ENCODE data around the gene EPHB1. TPM values are rescaled to one million over a fixed set of nuclear protein-coding genes. Genes with fewer than 3 reads are reported as not detected.
"Not testable (repeated sequence)": the region's sequence is repeated elsewhere in the genome, so short reads cannot be mapped to it uniquely, and the experiment has no call there.

Gene EPHB1
- total RNA-seq, 2 donors from 2014 or later = 0.59 to 0.62 TPM

DNA sequence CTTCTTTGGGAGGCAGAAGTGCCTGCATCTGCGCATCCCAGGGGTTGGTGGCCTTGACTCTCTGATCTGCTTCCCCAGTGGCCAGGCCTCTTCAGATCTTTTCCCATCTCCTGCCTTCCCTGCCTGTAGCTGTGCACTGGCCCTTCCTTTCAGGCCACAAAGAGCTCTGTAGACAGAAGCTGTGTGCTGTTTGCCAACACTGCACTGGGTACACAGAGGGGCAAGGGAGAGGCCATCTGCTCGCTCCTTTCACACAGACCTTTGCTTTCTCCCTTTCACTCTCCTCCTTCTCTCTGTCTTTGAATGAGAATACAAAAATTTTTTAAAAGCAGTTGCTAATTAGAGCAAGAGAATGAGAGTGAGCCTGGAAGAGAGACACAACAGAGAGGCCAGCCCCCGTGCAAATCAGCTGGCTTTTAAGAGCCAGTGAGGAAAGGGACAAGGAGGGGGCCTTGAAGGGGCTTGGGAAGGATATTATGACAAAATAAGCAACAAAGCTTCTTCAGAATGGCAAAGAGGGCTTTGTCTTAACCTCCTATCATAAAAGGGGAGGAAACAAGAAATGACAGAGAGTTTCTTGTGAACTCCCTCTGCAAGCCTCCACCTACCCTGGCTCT is 170.9 kb downstream of the EPHB1 start:
- Mint-ChIP-seq H3K27ac (no peak overlapping the region), H3K4me3 (no peak overlapping the region), H3K27me3 (peaks cover 4 to 12% of the 10 kb centered on the region in 2 donors), H3K4me1 (ENCODE audit: low read depth in 2 of 2) (no peaks in the 10 kb centered on the region), H3K9me3 (no peaks in the 10 kb centered on the region), H3K36me3 (no peaks in the 10 kb centered on the region)
- ATAC-seq (peak in 1 of 2 donors; percentile 51), DNase-seq (ENCODE audit: low spot score) (no peak)

DNA sequence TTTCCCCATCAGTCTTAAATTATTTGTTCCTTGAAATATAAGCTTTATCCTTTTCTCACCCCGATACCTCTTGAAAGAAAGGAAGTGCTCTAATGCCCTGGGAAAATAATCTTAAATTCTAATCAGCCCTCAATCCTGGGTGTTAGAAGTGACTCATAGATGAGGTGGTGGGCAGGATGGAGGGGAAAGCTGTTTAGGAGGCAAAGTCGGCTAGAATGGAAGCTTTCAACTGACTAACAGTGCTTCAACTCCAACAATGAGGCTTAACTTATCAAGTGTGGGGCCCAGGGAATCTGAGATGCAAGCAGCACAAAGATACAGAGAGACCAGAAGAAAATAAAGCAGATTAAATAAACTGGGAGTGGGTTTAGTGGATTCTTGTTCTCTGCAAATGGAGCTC is 175.8 kb downstream of the EPHB1 start:
- Mint-ChIP-seq H3K27ac (no peak overlapping the region), H3K4me3 (no peak overlapping the region), H3K9me3 (no peaks in the 10 kb centered on the region), H3K4me1 (ENCODE audit: low read depth in 2 of 2) (no peaks in the 10 kb centered on the region), H3K27me3 (peaks cover 4 to 8% of the 10 kb centered on the region in 2 donors), H3K36me3 (no peaks in the 10 kb centered on the region)
- ATAC-seq (no peak), DNase-seq (ENCODE audit: low spot score) (no peak)

GRCh38 chr3:134971306-134971705 is 176.2 kb downstream of the EPHB1 start:
- peaks cover 4 to 8% of the 10 kb centered on the region in 2 donors for H3K27me3 Mint-ChIP-seq
- DNase-seq (ENCODE audit: low spot score) (no peak), ATAC-seq (no peak)
- H3K9me3 Mint-ChIP-seq = no peaks in the 10 kb centered on the region
- no peaks in the 10 kb centered on the region for H3K36me3 Mint-ChIP-seq
- no peak overlapping the region for H3K27ac Mint-ChIP-seq
- no peaks in the 10 kb centered on the region for H3K4me1 Mint-ChIP-seq (ENCODE audit: low read depth in 2 of 2)
- H3K4me3 Mint-ChIP-seq = no peak overlapping the region

GRCh38 chr3:134971907-134972306 is 176.8 kb downstream of the EPHB1 start:
- H3K36me3 Mint-ChIP-seq; H3K27ac Mint-ChIP-seq; H3K4me1 Mint-ChIP-seq (ENCODE audit: low read depth in 2 of 2); H3K9me3 Mint-ChIP-seq; H3K27me3 Mint-ChIP-seq; ATAC-seq; H3K4me3 Mint-ChIP-seq; DNase-seq (ENCODE audit: low spot score): not testable (repeated sequence)

DNA sequence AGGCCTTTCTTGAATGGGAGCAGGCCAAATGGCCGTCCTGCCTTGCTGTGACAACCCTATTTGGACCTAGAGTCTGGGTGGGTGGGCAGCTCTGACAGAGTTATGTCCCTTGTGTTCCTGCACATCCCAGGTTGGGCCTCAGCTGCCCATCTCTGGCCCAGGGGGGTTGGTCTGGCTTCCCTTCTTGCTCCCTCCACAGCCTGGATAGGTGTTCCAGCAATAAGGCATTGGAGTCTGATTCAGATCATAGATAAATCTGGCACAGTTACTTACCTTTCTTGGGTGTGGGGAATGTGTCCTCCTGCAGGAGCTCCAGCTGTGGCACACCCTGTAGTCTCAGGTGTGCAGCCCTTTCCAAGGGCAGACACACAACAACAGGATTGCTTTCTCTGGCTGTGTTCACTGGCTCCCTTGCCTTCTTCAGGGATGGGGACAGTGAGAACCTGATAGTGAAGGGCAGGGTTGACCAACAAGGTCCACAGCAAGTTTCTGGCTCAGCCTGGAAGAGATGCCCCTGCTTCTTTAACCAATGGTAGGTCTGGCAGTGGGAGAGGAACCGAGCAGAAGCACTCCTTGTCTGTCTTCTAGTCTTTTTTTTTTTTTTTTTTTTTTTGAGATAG is 177.9 kb downstream of the EPHB1 start:
- DNase-seq (ENCODE audit: low spot score) = no peak
- H3K4me3 Mint-ChIP-seq = no peak overlapping the region
- H3K4me1 Mint-ChIP-seq (ENCODE audit: low read depth in 2 of 2) = no peaks in the 10 kb centered on the region
- no peak overlapping the region for H3K27ac Mint-ChIP-seq
- no peaks in the 10 kb centered on the region for H3K36me3 Mint-ChIP-seq
- peak in 1 of 2 donors; percentile 24 for ATAC-seq
- H3K9me3 Mint-ChIP-seq = no peaks in the 10 kb centered on the region
- H3K27me3 Mint-ChIP-seq = peaks cover 4 to 8% of the 10 kb centered on the region in 2 donors

DNA sequence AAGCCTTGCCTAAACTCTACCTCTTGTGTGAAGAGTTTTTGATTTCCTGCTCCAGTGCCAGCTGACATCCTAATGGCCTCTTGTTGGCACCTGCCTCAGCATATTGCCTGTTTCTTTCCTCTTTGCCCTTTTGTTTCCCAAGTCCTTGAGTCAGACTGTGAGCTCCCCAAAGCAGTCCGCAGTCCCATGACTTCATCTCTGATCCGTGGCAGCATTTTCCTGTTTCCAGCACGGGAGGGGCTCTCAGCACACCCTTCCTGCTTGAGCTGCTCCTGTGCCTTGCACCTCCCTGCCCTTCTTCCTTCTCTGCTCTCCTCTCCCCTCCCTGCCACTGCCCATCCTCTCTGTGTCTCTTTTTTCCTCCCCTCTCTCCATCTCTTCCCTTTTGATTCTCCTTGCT is 179.6 kb downstream of the EPHB1 start:
- Mint-ChIP-seq H3K9me3 (no peaks in the 10 kb centered on the region), H3K4me1 (ENCODE audit: low read depth in 2 of 2) (no peaks in the 10 kb centered on the region), H3K4me3 (no peak overlapping the region)

GRCh38 chr3:134976948-134977347 is 181.9 kb downstream of the EPHB1 start:
- peaks cover 0 to 2% of the 10 kb centered on the region in 2 donors for H3K27me3 Mint-ChIP-seq
- no peak for DNase-seq (ENCODE audit: low spot score)
- H3K9me3 Mint-ChIP-seq = no peaks in the 10 kb centered on the region
- no peaks in the 10 kb centered on the region for H3K4me1 Mint-ChIP-seq (ENCODE audit: low read depth in 2 of 2)
- H3K4me3 Mint-ChIP-seq = no peak overlapping the region
- no peak overlapping the region for H3K27ac Mint-ChIP-seq
- no peaks in the 10 kb centered on the region for H3K36me3 Mint-ChIP-seq
- ATAC-seq = no peak

More for the DNA sequence above, 179.6 kb downstream of the EPHB1 start:
- ATAC-seq (no peak), DNase-seq (ENCODE audit: low spot score) (no peak)
- Mint-ChIP-seq H3K27me3 (peaks cover 2 to 8% of the 10 kb centered on the region in 2 donors), H3K27ac (no peak overlapping the region), H3K36me3 (no peaks in the 10 kb centered on the region)

DNA sequence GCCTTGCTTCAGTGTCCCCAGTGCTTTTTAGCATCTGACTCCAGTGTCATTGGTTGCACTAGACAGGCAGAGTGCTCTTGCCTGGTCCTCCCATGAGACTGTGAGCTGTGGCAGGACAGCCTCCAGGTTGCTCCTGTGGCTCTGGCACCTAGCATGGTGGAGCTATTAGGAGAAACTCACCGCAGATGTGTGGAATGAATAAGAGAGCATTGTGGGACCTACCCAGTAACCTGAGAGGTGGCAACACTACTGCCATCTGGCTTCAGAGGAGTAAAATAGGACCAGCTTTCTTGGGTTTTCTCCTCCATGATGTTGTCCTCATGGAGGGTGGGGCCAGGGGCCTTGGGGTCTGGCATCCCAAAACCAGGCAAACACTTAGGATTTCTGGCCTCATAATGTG is 183.6 kb downstream of the EPHB1 start:
- Mint-ChIP-seq H3K4me1 (ENCODE audit: low read depth in 2 of 2) (no peaks in the 10 kb centered on the region), H3K27me3 (peaks cover 3 to 7% of the 10 kb centered on the region in 2 donors), H3K4me3 (no peak overlapping the region), H3K36me3 (no peaks in the 10 kb centered on the region), H3K9me3 (no peaks in the 10 kb centered on the region), H3K27ac (no peak overlapping the region)
- no peak for ATAC-seq
- no peak for DNase-seq (ENCODE audit: low spot score)

- Mint-ChIP-seq H3K27me3 (peaks cover 6 to 17% of the 10 kb centered on the region in 2 donors), H3K9me3 (no peaks in the 10 kb centered on the region), H3K4me1 (ENCODE audit: low read depth in 2 of 2) (no peaks in the 10 kb centered on the region), H3K27ac (no peak overlapping the region), H3K36me3 (no peaks in the 10 kb centered on the region), H3K4me3 (no peak overlapping the region)
- no peak for ATAC-seq
- no peak for DNase-seq (ENCODE audit: low spot score)
Observed at GRCh38 chr3:134985864-134986715, 191.0 kb downstream of the EPHB1 start.

- Mint-ChIP-seq H3K4me3 (no peak overlapping the region), H3K36me3 (no peaks in the 10 kb centered on the region), H3K27me3 (peaks cover 8 to 18% of the 10 kb centered on the region in 2 donors), H3K4me1 (ENCODE audit: low read depth in 2 of 2) (no peaks in the 10 kb centered on the region), H3K9me3 (no peaks in the 10 kb centered on the region), H3K27ac (no peak overlapping the region)
- DNase-seq (ENCODE audit: low spot score) = no peak
- ATAC-seq = no peak
Observed at GRCh38 chr3:134988666-134989065, 193.6 kb downstream of the EPHB1 start.

- Mint-ChIP-seq H3K4me3 (no peak overlapping the region), H3K9me3 (peaks cover 3% of the 10 kb centered on the region), H3K36me3 (no peaks in the 10 kb centered on the region), H3K27ac (no peak overlapping the region), H3K4me1 (ENCODE audit: low read depth in 2 of 2) (no peaks in the 10 kb centered on the region), H3K27me3 (peaks cover 12 to 24% of the 10 kb centered on the region in 2 donors)
- DNase-seq (ENCODE audit: low spot score) = no peak
- no peak for ATAC-seq
Observed at GRCh38 chr3:134991003-134991402, 195.9 kb downstream of the EPHB1 start.

GRCh38 chr3:134991472-134992010 is 196.5 kb downstream of the EPHB1 start:
- Mint-ChIP-seq H3K27ac (no peak overlapping the region), H3K4me1 (ENCODE audit: low read depth in 2 of 2) (no peaks in the 10 kb centered on the region), H3K36me3 (no peaks in the 10 kb centered on the region), H3K27me3 (peaks cover 12 to 24% of the 10 kb centered on the region in 2 donors), H3K4me3 (no peak overlapping the region), H3K9me3 (peaks cover 3% of the 10 kb centered on the region)
- ATAC-seq (no peak), DNase-seq (ENCODE audit: low spot score) (no peak)

DNA sequence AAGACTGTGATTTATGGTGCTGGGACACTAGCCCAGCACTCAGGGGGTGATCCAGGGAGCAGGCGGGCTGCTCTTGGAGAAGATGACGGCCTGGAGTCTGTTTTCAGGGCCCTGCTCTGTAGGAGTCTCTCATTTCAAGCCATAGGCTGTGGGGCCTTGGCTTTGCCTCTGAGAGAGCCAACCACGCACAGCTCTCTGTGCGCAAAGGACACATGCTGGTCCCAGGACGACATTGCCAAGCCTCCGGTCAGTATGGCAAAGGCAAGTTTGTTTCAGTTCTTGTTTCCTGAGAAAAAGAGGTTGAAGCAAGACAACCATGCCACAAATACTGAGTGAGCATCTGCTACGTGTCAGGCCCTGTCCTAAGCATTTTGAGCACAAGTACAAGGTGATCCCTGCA is 197.1 kb downstream of the EPHB1 start:
- Mint-ChIP-seq H3K9me3 (peaks cover 3% of the 10 kb centered on the region), H3K4me3 (no peak overlapping the region), H3K27ac (no peak overlapping the region), H3K27me3 (peaks cover 12 to 24% of the 10 kb centered on the region in 2 donors), H3K36me3 (no peaks in the 10 kb centered on the region), H3K4me1 (ENCODE audit: low read depth in 2 of 2) (no peaks in the 10 kb centered on the region)
- ATAC-seq (peak in 1 of 2 donors; percentile 24), DNase-seq (ENCODE audit: low spot score) (no peak)

GRCh38 chr3:134992586-134992985 is 197.5 kb downstream of the EPHB1 start:
- Mint-ChIP-seq H3K27me3 (peaks cover 12 to 24% of the 10 kb centered on the region in 2 donors), H3K36me3 (no peaks in the 10 kb centered on the region), H3K4me1 (ENCODE audit: low read depth in 2 of 2) (no peaks in the 10 kb centered on the region), H3K9me3 (peaks cover 3% of the 10 kb centered on the region), H3K4me3 (no peak overlapping the region), H3K27ac (no peak overlapping the region)
- DNase-seq (ENCODE audit: low spot score) (no peak), ATAC-seq (peak in 1 of 2 donors; percentile 31)
